Endothelial cell (in vitro differentiated cells): ENCODE measurements around the gene AREL1. TPM values are rescaled to one million over a fixed set of nuclear protein-coding genes. Genes with fewer than 3 reads are reported as not detected.

Experiments
- DNase-seq: peaks from one replicate; pipeline ENCODE4 v3.0.0; 2021; ENCODE audit warnings: low spot score
- H3K27ac Mint-ChIP-seq: one replicate; pipeline ENCODE4 v1.8.0; 2021; ENCODE audit warnings: mixed read lengths, inconsistent platforms; ENCODE audit not compliant: unreplicated experiment
- H3K27me3 Mint-ChIP-seq: one replicate; pipeline ENCODE4 v1.8.0; 2021; ENCODE audit warnings: mild to moderate bottlenecking, moderate library complexity, mixed read lengths, inconsistent platforms; ENCODE audit not compliant: unreplicated experiment
- H3K36me3 Mint-ChIP-seq: one replicate; pipeline ENCODE4 v1.8.0; 2021; ENCODE audit warnings: mild to moderate bottlenecking, low read depth, mixed read lengths, inconsistent platforms; ENCODE audit not compliant: unreplicated experiment
- H3K4me1 Mint-ChIP-seq: one replicate; pipeline ENCODE4 v1.8.0; 2021; ENCODE audit warnings: mild to moderate bottlenecking, mixed read lengths, inconsistent platforms; ENCODE audit not compliant: unreplicated experiment
- H3K4me3 Mint-ChIP-seq: one replicate; pipeline ENCODE4 v1.8.0; 2021; ENCODE audit warnings: mild to moderate bottlenecking, mixed read lengths, inconsistent platforms; ENCODE audit not compliant: unreplicated experiment
- H3K9me3 Mint-ChIP-seq: one replicate; pipeline ENCODE4 v1.8.0; 2021; ENCODE audit warnings: mixed read lengths, inconsistent platforms; ENCODE audit not compliant: unreplicated experiment
- CTCF ChIP-seq: fragments of 200-600 bp; sonication (generic); IDR thresholded peaks from one replicate; pipeline ENCODE4 v1.5.0; 2021; ENCODE audit warnings: antibody characterized with exemption; ENCODE audit not compliant: unreplicated experiment
- total RNA-seq: library from RNA; stranded (reverse); fragmentation: NEBNext Ultra II Directional; extraction: Animal tissue kit (Norgen Biotek cat#: 25700); gene quantifications from one replicate; pipeline ENCODE4 v1.2.1, GENCODE V29; 2021; ENCODE audit not compliant: unreplicated experiment

AREL1 gene
- total RNA-seq, 1 donor from 2014 or later, result 41.6 TPM

- Mint-ChIP-seq H3K27ac (no peak overlapping the region), H3K4me1 (peaks cover 21% of the 10 kb centered on the region), H3K36me3 (no peaks in the 10 kb centered on the region), H3K9me3 (no peaks in the 10 kb centered on the region), H3K27me3 (peaks cover 4% of the 10 kb centered on the region), H3K4me3 (no peak overlapping the region)
- DNase-seq, result no peak
- TF ChIP-seq CTCF, result no peak
These were observed 2.4 kb downstream of the AREL1 start for GRCh38 chr14:74710480-74710879.

- Mint-ChIP-seq H3K4me1 (peaks cover 6% of the 10 kb centered on the region), H3K9me3 (peaks cover 7% of the 10 kb centered on the region), H3K27ac (no peak overlapping the region), H3K27me3 (no peaks in the 10 kb centered on the region), H3K36me3 (peaks cover 26% of the 10 kb centered on the region), H3K4me3 (no peak overlapping the region)
- no peak for TF ChIP-seq CTCF
- no peak for DNase-seq
These were observed 7.0 kb downstream of the AREL1 start for GRCh38 chr14:74705613-74706500.

GRCh38 chr14:74704656-74705055 is 8.2 kb downstream of the AREL1 start:
- no peak overlapping the region for H3K27ac Mint-ChIP-seq
- H3K36me3 Mint-ChIP-seq, result peaks cover 30% of the 10 kb centered on the region
- H3K27me3 Mint-ChIP-seq, result no peaks in the 10 kb centered on the region
- H3K4me3 Mint-ChIP-seq, result no peak overlapping the region
- DNase-seq, result no peak
- peaks cover 7% of the 10 kb centered on the region for H3K9me3 Mint-ChIP-seq
- TF ChIP-seq CTCF, result no peak
- no peaks in the 10 kb centered on the region for H3K4me1 Mint-ChIP-seq

- H3K36me3 Mint-ChIP-seq, result peaks cover 34% of the 10 kb centered on the region
- H3K27me3 Mint-ChIP-seq, result no peaks in the 10 kb centered on the region
- H3K4me1 Mint-ChIP-seq, result no peaks in the 10 kb centered on the region
- peak overlapping the region; percentile 21 for H3K4me3 Mint-ChIP-seq
- no peak for TF ChIP-seq CTCF
- DNase-seq, result no peak
- H3K9me3 Mint-ChIP-seq, result peaks cover 7% of the 10 kb centered on the region
- H3K27ac Mint-ChIP-seq, result no peak overlapping the region
These were observed 9.8 kb downstream of the AREL1 start for GRCh38 chr14:74703043-74703442.

- Mint-ChIP-seq H3K36me3 (peaks cover 38% of the 10 kb centered on the region), H3K27ac (no peak overlapping the region), H3K9me3 (peaks cover 7% of the 10 kb centered on the region), H3K4me3 (no peak overlapping the region), H3K27me3 (no peaks in the 10 kb centered on the region), H3K4me1 (no peaks in the 10 kb centered on the region)
- no peak for DNase-seq
- no peak for TF ChIP-seq CTCF
These were observed 10.6 kb downstream of the AREL1 start for GRCh38 chr14:74702293-74702692.
